ENCODE data around the gene SMS.

- TF ChIP-seq ZNF326 (CRISPR knock-in tag; IDR thresholded peaks at IDR 0.05; ENCODE audit: borderline replicate concordance) (no peak), SUZ12 (IDR thresholded peaks at IDR 0.05; ENCODE audit: low read depth, low read length) (no peak), POLR2A (IDR thresholded peaks at IDR 0.05; ENCODE audit: insufficient read depth in 1 of 2, low read depth in 2 of 2, low read length in 2 of 2) (no peak), HMG20A (CRISPR knock-in tag; IDR thresholded peaks at IDR 0.05; ENCODE audit: borderline replicate concordance) (no peak), ZNF790 (CRISPR knock-in tag; IDR thresholded peaks at IDR 0.05; ENCODE audit: borderline replicate concordance) (no peak), EP300 (IDR thresholded peaks at IDR 0.05; ENCODE audit: low read depth in 2 of 2, low read length in 2 of 2) (no peak), EP300 (CRISPR knock-in tag; IDR thresholded peaks at IDR 0.05; ENCODE audit: borderline replicate concordance) (no peak), AGO2 (optimal IDR thresholded peaks at IDR 0.05; ENCODE audit: low read depth, low read length) (no peak), UBTF (CRISPR knock-in tag; IDR thresholded peaks at IDR 0.05) (no peak), ZNF234 (CRISPR knock-in tag; conservative IDR thresholded peaks at IDR 0.05) (no peak), CTCF (CRISPR knock-in tag; IDR thresholded peaks at IDR 0.05) (no peak)
Observed at GRCh38 chrX:22041907-22042530, 101.5 kb downstream of the SMS start.

Data from HepG2 (cell line).